ENCODE measurements around the gene KDR.

Gene KDR

DNA sequence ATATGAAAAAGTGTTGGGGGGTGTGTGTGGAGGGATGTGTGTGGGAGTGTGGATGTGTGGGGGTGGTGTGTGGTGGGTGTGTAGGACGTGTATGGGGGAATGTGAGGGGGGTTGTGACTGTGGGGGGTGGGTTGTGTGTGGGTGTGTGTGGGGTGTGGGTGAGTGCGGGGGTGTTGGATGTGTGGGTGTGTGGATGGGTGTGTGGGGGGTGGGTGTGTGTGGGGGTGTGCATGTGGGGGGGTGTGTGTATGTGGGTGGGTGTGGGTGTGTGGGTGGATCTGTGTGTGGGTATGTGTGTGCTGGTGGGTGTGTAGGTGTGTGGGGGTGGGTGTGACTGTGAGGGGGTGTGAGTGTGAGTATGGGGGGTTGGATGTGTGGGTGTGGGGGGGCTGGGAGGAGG, 47.8 kb downstream of the KDR start:
- no peak for DNase-seq

- no peak for DNase-seq
Observed at GRCh38 chr4:55075823-55076716, 49.3 kb downstream of the KDR start.

GRCh38 chr4:55075376-55075775, 50.0 kb downstream of the KDR start:
- no peak for DNase-seq

GRCh38 chr4:55074386-55074785, 51.0 kb downstream of the KDR start:
- DNase-seq, result no peak

GRCh38 chr4:55071951-55072350, 53.4 kb downstream of the KDR start:
- no peak for DNase-seq

- no peak for DNase-seq
Observed at GRCh38 chr4:55069248-55069647, 56.1 kb downstream of the KDR start.

- DNase-seq, result no peak
Observed at GRCh38 chr4:55068522-55068921, 56.9 kb downstream of the KDR start.

DNA sequence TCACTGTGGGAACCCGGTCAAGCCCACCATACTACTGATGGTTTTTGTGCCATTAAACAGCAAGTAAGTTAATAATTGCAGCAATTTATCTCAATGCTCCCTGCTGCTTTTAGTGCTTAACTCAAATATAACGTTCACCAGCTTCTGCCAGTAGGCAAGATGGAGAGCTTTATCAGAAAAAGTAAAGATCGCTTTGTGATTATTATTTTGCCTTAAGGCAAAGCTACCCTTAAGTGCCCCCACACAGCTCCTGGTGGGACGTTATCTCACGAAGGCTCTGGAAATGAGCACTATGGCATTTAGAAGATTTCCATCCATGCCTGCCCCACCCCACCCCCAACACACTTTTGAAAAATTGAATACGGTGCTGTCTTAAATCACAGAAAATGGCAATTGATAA, 59.4 kb downstream of the KDR start:
- DNase-seq, result no peak

GRCh38 chr4:55055529-55055928, 69.9 kb downstream of the KDR start:
- DNase-seq, result no peak

GRCh38 chr4:55051532-55051931, 73.9 kb downstream of the KDR start:
- no peak for DNase-seq

GRCh38 chr4:55050418-55050950, 74.9 kb downstream of the KDR start:
- DNase-seq, result no peak

GRCh38 chr4:55038176-55038890, 87.1 kb downstream of the KDR start:
- no peak for DNase-seq

- DNase-seq, result no peak
Observed at GRCh38 chr4:55037728-55038127, 87.7 kb downstream of the KDR start.

GRCh38 chr4:55036405-55036804, 89.0 kb downstream of the KDR start:
- DNase-seq, result no peak

DNA sequence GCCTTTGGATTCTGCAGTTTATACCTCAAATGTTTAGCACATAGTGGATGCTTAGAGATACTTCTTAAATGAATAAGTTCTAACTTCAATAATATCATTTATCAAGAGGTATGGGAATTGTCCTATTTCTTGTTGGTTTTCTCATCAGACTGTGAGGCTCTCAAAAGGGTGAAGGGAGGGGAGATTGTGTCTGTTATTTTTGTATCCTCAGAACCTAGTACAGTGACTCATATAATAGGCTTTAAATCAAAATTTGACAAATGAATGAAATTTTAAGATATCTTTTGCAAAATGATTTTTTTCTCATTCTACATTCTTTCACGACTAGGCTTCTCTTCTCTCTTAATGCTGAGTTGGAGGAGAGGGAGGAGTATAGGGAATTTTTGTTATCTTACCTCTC, 89.5 kb downstream of the KDR start:
- DNase-seq, result no peak

GRCh38 chr4:55033296-55033695, 92.1 kb downstream of the KDR start:
- DNase-seq, result no peak

DNA sequence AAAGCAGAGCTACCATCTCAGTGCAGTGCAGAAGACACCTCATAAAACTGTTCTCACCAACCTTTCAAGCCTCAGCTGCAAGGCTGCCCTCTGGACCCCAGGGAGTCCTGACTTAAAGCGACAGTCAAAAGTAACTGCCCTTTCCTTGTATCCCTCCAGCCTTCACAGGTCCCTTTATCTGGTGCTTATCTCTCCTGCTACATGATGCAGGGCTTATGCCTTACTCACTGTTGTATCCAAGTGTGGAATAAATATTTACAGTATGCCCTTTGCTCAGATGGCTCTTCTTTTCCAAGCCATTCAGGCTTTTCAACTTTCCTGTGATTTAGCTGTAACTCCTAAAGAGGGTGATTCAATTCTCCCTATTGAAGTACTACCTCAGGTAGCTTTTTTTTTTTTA, 92.6 kb downstream of the KDR start:
- DNase-seq, result no peak

- DNase-seq, result no peak
Observed at GRCh38 chr4:55032179-55032578, 93.2 kb downstream of the KDR start.

GRCh38 chr4:55031158-55031557, 94.2 kb downstream of the KDR start:
- no peak for DNase-seq

GRCh38 chr4:55030589-55030988, 94.8 kb downstream of the KDR start:
- no peak for DNase-seq

- DNase-seq, result no peak
Observed at GRCh38 chr4:55029821-55030503, 95.4 kb downstream of the KDR start.

DNA sequence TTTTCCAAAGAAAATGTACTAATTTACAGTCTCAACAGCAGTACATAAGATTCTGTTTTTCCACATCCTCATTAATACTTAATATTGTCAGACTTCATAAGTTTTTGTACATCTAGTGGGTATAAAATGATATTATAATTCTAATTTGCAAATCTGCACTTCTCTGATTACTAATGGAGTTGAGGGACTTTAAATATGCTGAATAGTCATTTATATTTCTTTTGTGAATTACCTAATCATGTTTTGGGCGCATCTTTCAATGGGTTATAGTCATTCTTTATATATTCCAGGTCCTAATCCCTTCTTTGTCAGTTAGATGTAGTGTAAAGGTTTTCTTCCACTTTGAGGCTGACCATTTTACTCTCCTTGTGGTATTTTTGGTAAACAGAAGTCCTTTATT, 96.1 kb downstream of the KDR start:
- DNase-seq, result no peak
